ENCODE results near the gene ATG13.

- TF ChIP-seq, protein P1, sequence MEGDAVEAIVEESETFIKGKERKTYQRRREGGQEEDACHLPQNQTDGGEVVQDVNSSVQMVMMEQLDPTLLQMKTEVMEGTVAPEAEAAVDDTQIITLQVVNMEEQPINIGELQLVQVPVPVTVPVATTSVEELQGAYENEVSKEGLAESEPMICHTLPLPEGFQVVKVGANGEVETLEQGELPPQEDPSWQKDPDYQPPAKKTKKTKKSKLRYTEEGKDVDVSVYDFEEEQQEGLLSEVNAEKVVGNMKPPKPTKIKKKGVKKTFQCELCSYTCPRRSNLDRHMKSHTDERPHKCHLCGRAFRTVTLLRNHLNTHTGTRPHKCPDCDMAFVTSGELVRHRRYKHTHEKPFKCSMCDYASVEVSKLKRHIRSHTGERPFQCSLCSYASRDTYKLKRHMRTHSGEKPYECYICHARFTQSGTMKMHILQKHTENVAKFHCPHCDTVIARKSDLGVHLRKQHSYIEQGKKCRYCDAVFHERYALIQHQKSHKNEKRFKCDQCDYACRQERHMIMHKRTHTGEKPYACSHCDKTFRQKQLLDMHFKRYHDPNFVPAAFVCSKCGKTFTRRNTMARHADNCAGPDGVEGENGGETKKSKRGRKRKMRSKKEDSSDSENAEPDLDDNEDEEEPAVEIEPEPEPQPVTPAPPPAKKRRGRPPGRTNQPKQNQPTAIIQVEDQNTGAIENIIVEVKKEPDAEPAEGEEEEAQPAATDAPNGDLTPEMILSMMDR (conservative IDR thresholded peaks at IDR 0.05), result no peak
- peak; percentile 77; the same call in 1 of the 2 replicates for TF ChIP-seq ZFX (IDR thresholded peaks at IDR 0.05)
Observed at GRCh38 chr11:46701078-46701654, 83.8 kb downstream of the ATG13 start.

Data from C4-2B (cell line).